IMR-90 (cell line): ENCODE measurements around the gene NOX1.

Experiments used
- BHLHE40 ChIP-seq: fragments of 150-350 bp; IDR thresholded peaks from 2 replicates; pipeline ENCODE4 v1.6.1; 2016; ENCODE audit warnings: mild to moderate bottlenecking, low read depth, low read length
- CEBPB ChIP-seq: IDR thresholded peaks from 2 replicates; pipeline ENCODE4 v1.6.1; 2012; ENCODE audit warnings: low read depth, low read length, improper control_type of control experiment
- CHD1 ChIP-seq: IDR thresholded peaks from 2 replicates; pipeline ENCODE4 v1.6.1; 2012; ENCODE audit warnings: low read depth, low read length, improper control_type of control experiment
- CTCF ChIP-seq: conservative IDR thresholded peaks from 2 replicates; pipeline ENCODE4 v1.5.1; 2012; ENCODE audit warnings: mild to moderate bottlenecking, low read depth, low read length, improper control_type of control experiment
- ELK1 ChIP-seq: fragments of 150-350 bp; IDR thresholded peaks from 2 replicates; pipeline ENCODE4 v1.6.1; 2016; ENCODE audit warnings: low read depth, mild to moderate bottlenecking, low read length, moderate library complexity, borderline replicate concordance
- FOS ChIP-seq: fragments of 150-350 bp; IDR thresholded peaks from 2 replicates; pipeline ENCODE4 v1.6.1; 2016; ENCODE audit warnings: low read depth, low read length
- MAZ ChIP-seq: IDR thresholded peaks from 2 replicates; pipeline ENCODE4 v1.6.1; 2012; ENCODE audit warnings: low read depth, mild to moderate bottlenecking, low read length, improper control_type of control experiment, moderate library complexity, borderline replicate concordance
- MXI1 ChIP-seq: IDR thresholded peaks from 2 replicates; pipeline ENCODE4 v1.6.1; 2012; ENCODE audit warnings: low read depth, mild to moderate bottlenecking, low read length, moderate library complexity, borderline replicate concordance
- POLR2A ChIP-seq: IDR thresholded peaks from 2 replicates; pipeline ENCODE4 v1.6.1; 2012; ENCODE audit warnings: mild to moderate bottlenecking, low read depth, low read length
- RAD21 ChIP-seq: IDR thresholded peaks from 2 replicates; pipeline ENCODE4 v1.6.1; 2012; ENCODE audit warnings: low read length, improper control_type of control experiment
- SMC3 ChIP-seq: fragments of 150-350 bp; IDR thresholded peaks from 2 replicates; pipeline ENCODE4 v1.6.1; 2016; ENCODE audit warnings: low read depth, mild to moderate bottlenecking, antibody characterized with exemption, low read length, moderate library complexity

- TF ChIP-seq POLR2A = no peak
- no peak for TF ChIP-seq BHLHE40
- TF ChIP-seq CTCF = no peak
- TF ChIP-seq RAD21 = no peak
- TF ChIP-seq FOS = no peak
- no peak for TF ChIP-seq CEBPB
- TF ChIP-seq MXI1 = no peak
- no peak for TF ChIP-seq SMC3
- TF ChIP-seq ELK1 = no peak
- no peak for TF ChIP-seq MAZ
- no peak for TF ChIP-seq CHD1
Measured at GRCh38 chrX:100830547-100830946, 43.6 kb downstream of the NOX1 start.
